Measurements from ENCODE around the gene ART3.

Gene ART3

DNA sequence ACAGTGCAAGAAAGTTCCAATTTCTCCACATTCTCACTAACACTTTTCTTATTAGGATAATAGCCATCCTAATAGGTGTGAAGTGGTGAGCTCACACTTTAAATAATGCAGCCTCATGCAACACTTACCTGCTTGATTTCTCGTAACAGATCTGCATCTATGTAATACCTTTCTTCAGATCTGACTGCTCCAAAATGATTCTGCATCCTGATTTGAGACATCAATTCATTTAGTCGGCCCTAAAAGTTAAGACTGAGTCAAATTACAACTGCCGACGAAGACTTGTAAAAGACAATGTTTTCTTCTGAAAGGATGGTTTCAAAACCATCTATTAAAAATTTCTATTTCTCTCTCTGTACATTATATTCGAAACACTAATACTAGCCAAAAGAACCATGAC lies 43.0 kb downstream of the ART3 start:
- DNase-seq, result no peak
- H3K9me3 ChIP-seq, result no peaks in the 10 kb centered on the region
- H3K4me3 ChIP-seq (ENCODE audit: low read depth, low read length), result no peak overlapping the region
- no peaks in the 10 kb centered on the region for H3K4me1 ChIP-seq
- no peaks in the 10 kb centered on the region for H3K27me3 ChIP-seq
- TF ChIP-seq, protein P1, sequence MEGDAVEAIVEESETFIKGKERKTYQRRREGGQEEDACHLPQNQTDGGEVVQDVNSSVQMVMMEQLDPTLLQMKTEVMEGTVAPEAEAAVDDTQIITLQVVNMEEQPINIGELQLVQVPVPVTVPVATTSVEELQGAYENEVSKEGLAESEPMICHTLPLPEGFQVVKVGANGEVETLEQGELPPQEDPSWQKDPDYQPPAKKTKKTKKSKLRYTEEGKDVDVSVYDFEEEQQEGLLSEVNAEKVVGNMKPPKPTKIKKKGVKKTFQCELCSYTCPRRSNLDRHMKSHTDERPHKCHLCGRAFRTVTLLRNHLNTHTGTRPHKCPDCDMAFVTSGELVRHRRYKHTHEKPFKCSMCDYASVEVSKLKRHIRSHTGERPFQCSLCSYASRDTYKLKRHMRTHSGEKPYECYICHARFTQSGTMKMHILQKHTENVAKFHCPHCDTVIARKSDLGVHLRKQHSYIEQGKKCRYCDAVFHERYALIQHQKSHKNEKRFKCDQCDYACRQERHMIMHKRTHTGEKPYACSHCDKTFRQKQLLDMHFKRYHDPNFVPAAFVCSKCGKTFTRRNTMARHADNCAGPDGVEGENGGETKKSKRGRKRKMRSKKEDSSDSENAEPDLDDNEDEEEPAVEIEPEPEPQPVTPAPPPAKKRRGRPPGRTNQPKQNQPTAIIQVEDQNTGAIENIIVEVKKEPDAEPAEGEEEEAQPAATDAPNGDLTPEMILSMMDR (IDR thresholded peaks at IDR 0.05; ENCODE audit: low read depth, low read length), result no peak
- H3K36me3 ChIP-seq, result peaks cover 63% of the 10 kb centered on the region

DNA sequence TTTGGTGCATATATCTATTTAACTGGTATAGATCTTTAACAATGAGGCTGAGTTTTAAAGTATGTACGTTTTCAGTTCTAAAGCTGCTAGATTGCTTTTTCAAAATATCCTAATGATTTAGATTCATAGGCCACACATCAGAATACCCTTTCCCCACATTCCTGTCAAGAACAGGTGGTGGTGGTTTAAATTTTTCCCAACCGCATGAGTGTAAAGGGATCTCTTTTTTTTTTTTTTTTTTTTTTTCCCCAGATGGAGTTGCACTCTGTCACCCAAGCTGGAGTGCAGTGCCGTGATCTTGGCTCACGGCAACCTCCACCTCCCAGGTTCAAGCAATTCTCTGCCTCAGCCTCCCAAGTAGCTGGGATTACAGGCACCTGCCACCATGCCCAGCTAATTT lies 45.7 kb downstream of the ART3 start:
- no peak for DNase-seq
- H3K9me3 ChIP-seq, result no peaks in the 10 kb centered on the region
- TF ChIP-seq, protein P1 (IDR thresholded peaks at IDR 0.05; ENCODE audit: low read depth, low read length), result no peak
- no peaks in the 10 kb centered on the region for H3K4me1 ChIP-seq
- H3K36me3 ChIP-seq, result peaks cover 74% of the 10 kb centered on the region
- no peak overlapping the region for H3K4me3 ChIP-seq (ENCODE audit: low read depth, low read length)
- no peaks in the 10 kb centered on the region for H3K27me3 ChIP-seq

DNA sequence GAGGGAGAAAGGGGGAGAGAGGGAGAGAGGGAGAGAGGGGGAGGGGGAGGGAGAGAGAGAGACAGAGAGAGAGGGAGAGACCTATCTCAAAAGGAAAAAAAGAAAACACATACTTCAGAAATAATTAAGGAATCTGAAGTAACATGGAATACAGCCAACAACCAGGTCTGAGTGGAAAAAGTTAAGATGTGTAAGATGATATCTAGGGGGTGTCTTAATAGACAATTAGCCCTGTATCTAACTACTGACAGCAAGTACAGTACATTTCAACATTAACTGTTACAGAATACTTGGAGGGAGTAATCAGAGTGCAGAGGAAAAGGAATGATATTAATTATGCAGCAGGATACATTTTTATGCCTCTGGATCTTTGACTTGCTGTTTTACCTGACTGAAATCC lies 51.3 kb downstream of the ART3 start:
- TF ChIP-seq, protein P1 (IDR thresholded peaks at IDR 0.05; ENCODE audit: low read depth, low read length), result no peak
- peaks cover 45% of the 10 kb centered on the region for H3K36me3 ChIP-seq
- H3K9me3 ChIP-seq, result no peaks in the 10 kb centered on the region
- DNase-seq, result no peak
- H3K4me1 ChIP-seq, result no peaks in the 10 kb centered on the region
- H3K27me3 ChIP-seq, result no peaks in the 10 kb centered on the region
- no peak overlapping the region for H3K4me3 ChIP-seq (ENCODE audit: low read depth, low read length)

DNA sequence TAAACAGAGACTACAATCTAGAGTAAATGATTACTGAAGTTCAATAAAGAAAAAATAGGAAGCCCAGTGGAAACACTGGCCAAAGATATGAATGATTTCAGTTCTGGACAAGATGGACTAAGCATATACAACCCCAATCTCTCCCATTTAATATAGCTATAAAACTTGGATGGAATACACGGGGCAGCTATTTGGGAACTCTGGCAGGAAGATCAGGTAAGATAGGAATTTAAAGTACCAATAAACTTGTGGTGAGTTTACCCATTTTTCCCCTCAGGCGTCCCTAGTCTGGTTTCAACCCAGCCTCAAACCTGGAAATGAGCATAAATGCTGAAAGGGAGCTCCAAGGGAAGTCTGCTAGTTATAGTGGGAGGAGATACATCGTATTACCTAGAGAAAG lies 53.2 kb downstream of the ART3 start:
- H3K4me1 ChIP-seq, result no peaks in the 10 kb centered on the region
- no peaks in the 10 kb centered on the region for H3K9me3 ChIP-seq
- peaks cover 39% of the 10 kb centered on the region for H3K36me3 ChIP-seq
- no peak overlapping the region for H3K4me3 ChIP-seq (ENCODE audit: low read depth, low read length)
- DNase-seq, result no peak
- H3K27me3 ChIP-seq, result no peaks in the 10 kb centered on the region
- TF ChIP-seq, protein P1 (IDR thresholded peaks at IDR 0.05; ENCODE audit: low read depth, low read length), result no peak

DNA sequence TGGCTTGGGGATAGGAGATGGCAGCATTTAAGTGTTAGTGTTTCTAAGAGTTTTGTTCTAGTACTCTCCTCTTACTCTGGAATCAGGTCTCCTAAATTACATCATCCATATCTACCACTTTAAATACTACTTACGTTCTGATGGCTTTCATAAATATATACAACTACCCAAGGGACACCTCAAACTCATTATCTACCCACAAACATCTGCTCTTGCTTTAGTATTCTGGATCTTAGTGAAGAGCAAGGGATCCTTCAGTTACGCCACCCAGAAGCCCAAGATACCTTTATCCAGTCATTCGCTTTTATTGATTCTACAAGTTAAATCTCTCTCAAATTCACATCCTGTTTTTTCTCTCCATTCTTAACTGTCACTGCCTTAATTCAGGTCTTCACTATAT lies 66.7 kb downstream of the ART3 start:
- no peaks in the 10 kb centered on the region for H3K9me3 ChIP-seq
- H3K4me3 ChIP-seq (ENCODE audit: low read depth, low read length), result no peak overlapping the region
- no peak for DNase-seq
- peaks cover 48% of the 10 kb centered on the region for H3K36me3 ChIP-seq
- no peaks in the 10 kb centered on the region for H3K27me3 ChIP-seq
- H3K4me1 ChIP-seq, result no peaks in the 10 kb centered on the region
- TF ChIP-seq, protein P1 (IDR thresholded peaks at IDR 0.05; ENCODE audit: low read depth, low read length), result no peak

DNA sequence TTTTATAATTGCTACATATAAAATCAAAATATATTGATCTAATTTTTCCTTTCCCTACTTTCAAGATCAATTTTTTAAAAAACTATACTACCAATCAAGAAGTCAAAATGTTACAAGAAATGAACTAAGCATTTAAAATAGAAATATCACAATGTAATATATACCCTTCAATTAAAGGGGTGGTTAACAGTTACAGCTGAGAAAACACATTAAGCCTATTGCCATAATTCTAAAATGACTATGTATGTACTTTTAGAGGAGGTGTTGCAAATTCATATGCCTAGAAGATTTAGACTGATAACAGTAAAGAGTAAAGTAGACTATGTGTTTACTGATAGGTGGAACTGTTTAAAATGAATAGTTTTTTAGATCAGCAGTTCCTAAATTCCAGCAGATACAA lies 70.0 kb downstream of the ART3 start:
- Histone ChIP-seq H3K4me3 (ENCODE audit: low read depth, low read length) (no peak overlapping the region), H3K27me3 (no peaks in the 10 kb centered on the region), H3K36me3 (peaks cover 31% of the 10 kb centered on the region), H3K9me3 (no peaks in the 10 kb centered on the region), H3K4me1 (no peaks in the 10 kb centered on the region; the same call in 1 of the 2 replicates)
- TF ChIP-seq, protein P1 (IDR thresholded peaks at IDR 0.05; ENCODE audit: low read depth, low read length), result no peak
- no peak for DNase-seq

Data from BE2C (cell line).